ENCODE measurements around the gene LIPG. TPM values are rescaled to one million over a fixed set of nuclear protein-coding genes. Genes with fewer than 3 reads are reported as not detected.

Gene LIPG
- total RNA-seq, 4 donors from 2014 or later = 0.06 to 11.9 (median 1.3) TPM; not detected in 1

DNA sequence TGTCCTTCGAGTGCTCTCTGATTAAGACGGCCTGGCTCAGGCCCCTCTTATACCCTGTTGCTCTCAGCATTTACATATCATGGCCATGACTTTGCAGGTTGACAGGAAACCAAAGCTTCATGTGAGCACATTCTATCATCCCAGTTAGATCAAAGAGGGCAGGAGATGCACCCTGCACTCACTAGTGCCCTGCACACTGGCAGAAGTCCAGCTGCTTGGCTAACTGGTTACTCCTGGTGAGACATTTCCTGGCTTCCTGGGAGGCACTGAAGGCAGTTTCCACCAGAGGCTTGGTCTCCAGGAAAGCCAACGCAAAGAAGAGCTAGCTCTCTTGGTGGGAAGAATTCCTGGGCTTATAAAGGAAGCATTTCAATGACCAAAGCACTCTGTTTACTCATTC lies 66.3 kb downstream of the LIPG start:
- H3K36me3 ChIP-seq = no peaks in the 10 kb centered on the region
- H3K27ac ChIP-seq (replicated peaks in 1 of 4) = no peak overlapping the region
- H3K9me3 ChIP-seq = no peaks in the 10 kb centered on the region
- DNase-seq (ENCODE audit: extremely low spot score) = no peak
- intact Hi-C loops (cut with DNase I) = no loop called here
- 76% methylated on average over 3 of the region's 3 CpGs for WGBS
- TF ChIP-seq POLR2A (IDR thresholded peaks at IDR 0.05; ENCODE audit: low read depth) (no peak), POLR2AphosphoS5 (IDR thresholded peaks at IDR 0.05) (no peak), EP300 (IDR thresholded peaks at IDR 0.05) (no peak)
- TF ChIP-seq, protein P1, sequence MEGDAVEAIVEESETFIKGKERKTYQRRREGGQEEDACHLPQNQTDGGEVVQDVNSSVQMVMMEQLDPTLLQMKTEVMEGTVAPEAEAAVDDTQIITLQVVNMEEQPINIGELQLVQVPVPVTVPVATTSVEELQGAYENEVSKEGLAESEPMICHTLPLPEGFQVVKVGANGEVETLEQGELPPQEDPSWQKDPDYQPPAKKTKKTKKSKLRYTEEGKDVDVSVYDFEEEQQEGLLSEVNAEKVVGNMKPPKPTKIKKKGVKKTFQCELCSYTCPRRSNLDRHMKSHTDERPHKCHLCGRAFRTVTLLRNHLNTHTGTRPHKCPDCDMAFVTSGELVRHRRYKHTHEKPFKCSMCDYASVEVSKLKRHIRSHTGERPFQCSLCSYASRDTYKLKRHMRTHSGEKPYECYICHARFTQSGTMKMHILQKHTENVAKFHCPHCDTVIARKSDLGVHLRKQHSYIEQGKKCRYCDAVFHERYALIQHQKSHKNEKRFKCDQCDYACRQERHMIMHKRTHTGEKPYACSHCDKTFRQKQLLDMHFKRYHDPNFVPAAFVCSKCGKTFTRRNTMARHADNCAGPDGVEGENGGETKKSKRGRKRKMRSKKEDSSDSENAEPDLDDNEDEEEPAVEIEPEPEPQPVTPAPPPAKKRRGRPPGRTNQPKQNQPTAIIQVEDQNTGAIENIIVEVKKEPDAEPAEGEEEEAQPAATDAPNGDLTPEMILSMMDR (IDR thresholded peaks at IDR 0.05) = no peak
- peaks cover 0 to 6% (median 6%) of the 10 kb centered on the region in 4 donors for H3K4me1 ChIP-seq
- H3K27me3 ChIP-seq = no peaks in the 10 kb centered on the region
- no peak overlapping the region for H3K4me3 ChIP-seq

DNA sequence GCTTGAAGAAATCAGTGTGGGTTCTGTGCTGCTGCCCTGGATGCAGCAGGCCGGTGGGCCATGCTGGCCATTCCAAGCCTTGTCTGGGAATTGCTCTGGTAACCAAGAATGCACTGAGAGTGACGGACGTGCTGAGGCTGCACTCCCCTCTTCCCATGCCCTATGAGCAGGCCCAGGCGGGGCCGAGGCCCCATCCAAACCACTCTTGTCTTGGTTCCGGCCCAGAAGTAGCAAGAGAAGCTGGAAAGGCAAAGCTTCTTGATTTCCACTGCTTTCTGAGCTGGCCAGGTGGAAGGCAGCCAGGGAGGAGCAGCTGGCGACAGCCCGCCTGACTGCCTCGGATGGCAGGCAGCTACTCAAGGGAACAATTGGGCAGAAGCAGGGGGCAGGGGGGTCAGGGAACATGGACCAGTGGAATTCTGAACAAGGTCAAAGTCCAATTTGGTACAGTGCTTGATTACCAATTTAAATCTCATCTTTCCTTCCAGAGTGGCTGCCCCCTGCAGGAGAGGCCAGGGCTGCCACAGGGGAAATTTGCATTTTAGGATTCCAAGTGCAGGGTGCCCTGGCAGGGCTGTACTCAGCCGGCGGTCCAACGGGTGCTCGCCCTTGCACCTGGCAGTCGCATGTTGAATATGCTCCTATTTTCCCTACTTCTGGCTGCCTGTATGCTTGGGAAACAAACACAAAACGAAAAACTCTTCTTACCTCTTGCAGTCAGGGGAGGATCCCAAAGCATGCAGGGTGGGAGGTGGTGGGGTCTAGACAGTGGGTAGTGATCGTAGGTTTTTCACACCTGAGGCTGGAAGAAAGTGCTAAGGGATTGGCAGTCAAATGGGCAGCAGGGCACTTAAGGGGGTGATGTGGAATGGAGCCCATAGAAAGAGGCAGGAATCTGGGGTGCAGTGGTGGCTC lies 67.3 kb downstream of the LIPG start:
- peaks cover 0 to 6% (median 6%) of the 10 kb centered on the region in 4 donors for H3K4me1 ChIP-seq
- intact Hi-C loops (cut with DNase I) = no loop called here
- H3K27me3 ChIP-seq = no peaks in the 10 kb centered on the region
- DNase-seq (ENCODE audit: extremely low spot score) = no peak
- no peaks in the 10 kb centered on the region for H3K9me3 ChIP-seq
- TF ChIP-seq EP300 (IDR thresholded peaks at IDR 0.05) = no peak
- no peak for TF ChIP-seq POLR2A (IDR thresholded peaks at IDR 0.05; ENCODE audit: low read depth)
- TF ChIP-seq, protein P1 (IDR thresholded peaks at IDR 0.05) = peak in 1 of 3 experiments; percentile 25
- TF ChIP-seq POLR2AphosphoS5 (IDR thresholded peaks at IDR 0.05) = no peak
- no peaks in the 10 kb centered on the region for H3K36me3 ChIP-seq
- H3K27ac ChIP-seq (replicated peaks in 1 of 4) = no peak overlapping the region
- 64% methylated on average over 7 of the region's 16 CpGs for WGBS
- H3K4me3 ChIP-seq = no peak overlapping the region

DNA sequence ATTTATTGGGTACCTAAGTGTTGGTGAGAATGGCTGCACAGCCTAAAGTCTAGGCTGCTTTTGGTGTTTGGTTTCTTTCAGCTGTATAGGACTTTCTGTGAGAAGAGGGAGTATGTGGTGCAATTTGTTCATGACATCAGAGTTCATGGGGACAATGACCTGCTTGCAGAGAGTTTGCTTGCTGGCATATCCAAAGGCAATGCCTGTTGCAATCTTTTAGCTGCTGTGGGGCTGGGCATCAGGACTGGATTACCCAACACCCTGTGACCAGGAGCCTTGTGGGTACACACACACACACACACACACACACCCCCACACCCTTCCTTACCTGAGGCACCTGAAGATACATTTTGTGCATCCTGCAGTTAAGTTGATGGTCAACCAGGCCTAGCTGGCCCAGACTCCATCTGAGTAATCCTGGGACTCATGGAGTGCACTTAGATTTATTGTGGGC lies 68.4 kb downstream of the LIPG start:
- Histone ChIP-seq H3K27ac (replicated peaks in 1 of 4) (no peak overlapping the region), H3K27me3 (no peaks in the 10 kb centered on the region), H3K9me3 (no peaks in the 10 kb centered on the region), H3K36me3 (no peaks in the 10 kb centered on the region), H3K4me3 (no peak overlapping the region), H3K4me1 (peaks cover 0 to 6% (median 6%) of the 10 kb centered on the region in 4 donors)
- no peak for DNase-seq (ENCODE audit: extremely low spot score)
- TF ChIP-seq POLR2A (IDR thresholded peaks at IDR 0.05; ENCODE audit: low read depth) = no peak
- TF ChIP-seq, protein P1 (IDR thresholded peaks at IDR 0.05) = no peak
- no peak for TF ChIP-seq EP300 (IDR thresholded peaks at IDR 0.05)
- no peak for TF ChIP-seq POLR2AphosphoS5 (IDR thresholded peaks at IDR 0.05)
- intact Hi-C loops (cut with DNase I) = no loop called here

DNA sequence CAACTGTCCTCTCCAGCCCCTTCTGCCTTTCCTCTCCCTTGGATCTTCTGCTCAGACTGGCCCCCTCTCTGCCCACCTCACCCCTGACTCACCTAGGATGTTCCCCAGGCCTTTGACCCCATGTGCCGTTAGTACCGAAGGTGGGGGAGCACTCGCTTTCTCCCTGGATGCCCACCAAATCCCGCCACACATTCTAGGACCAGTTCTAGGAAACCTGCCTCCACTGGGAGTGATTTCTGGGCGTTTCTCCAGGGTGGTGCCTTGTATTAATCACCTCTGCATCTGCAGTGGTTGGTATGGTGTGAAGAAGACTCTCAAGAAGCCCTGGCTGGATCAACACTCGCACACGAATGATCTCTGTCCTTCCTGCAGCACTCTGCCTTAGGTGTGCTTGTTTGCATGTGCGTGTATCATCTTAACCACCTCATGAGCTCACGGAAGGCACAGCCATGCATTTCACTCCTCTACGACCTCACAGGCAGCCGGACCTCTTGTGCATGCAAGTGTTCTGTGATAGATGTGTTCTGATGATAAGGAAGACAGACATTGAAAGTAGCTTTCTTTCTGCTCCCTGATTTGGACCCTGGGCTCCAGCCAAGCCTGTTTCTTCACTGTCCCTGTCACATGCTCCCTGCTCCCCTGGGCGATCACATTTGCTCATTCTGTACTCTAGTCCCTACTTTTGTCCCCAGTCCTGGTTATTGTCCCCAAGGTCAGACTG lies 69.4 kb downstream of the LIPG start:
- H3K27me3 ChIP-seq = no peaks in the 10 kb centered on the region
- peaks cover 0 to 6% (median 6%) of the 10 kb centered on the region in 4 donors for H3K4me1 ChIP-seq
- 89% methylated on average over 12 of the region's 12 CpGs for WGBS
- TF ChIP-seq POLR2A (IDR thresholded peaks at IDR 0.05; ENCODE audit: low read depth) = no peak
- TF ChIP-seq POLR2AphosphoS5 (IDR thresholded peaks at IDR 0.05) = no peak
- TF ChIP-seq, protein P1 (IDR thresholded peaks at IDR 0.05) = no peak
- TF ChIP-seq EP300 (IDR thresholded peaks at IDR 0.05) = no peak
- no peak overlapping the region for H3K4me3 ChIP-seq
- no peak for DNase-seq (ENCODE audit: extremely low spot score)
- intact Hi-C loops (cut with DNase I) = no loop called here
- no peaks in the 10 kb centered on the region for H3K9me3 ChIP-seq
- no peaks in the 10 kb centered on the region for H3K36me3 ChIP-seq
- no peak overlapping the region for H3K27ac ChIP-seq (replicated peaks in 1 of 4)

Data from esophagus muscularis mucosa (tissue), 4 donors.